GM08714 (cell line): ENCODE measurements around the gene OLFM1.
"Not testable (repeated sequence)": the region's sequence is repeated elsewhere in the genome, so short reads cannot be mapped to it uniquely, and the experiment has no call there.

Source experiments
- H3K4me3 ChIP-seq: fragments of 200-500 bp; sonication (Bioruptor generic); 2 replicates; pipeline ENCODE4 v1.5.1; 2014; ENCODE audit warnings: mild to moderate bottlenecking, low read length, inconsistent platforms
- ZNF274 ChIP-seq: IDR thresholded peaks from 2 replicates; pipeline ENCODE4 v1.6.1; 2012; ENCODE audit warnings: mild to moderate bottlenecking, low read depth, low read length

Gene OLFM1

GRCh38 chr9:135100725-135101410 lies 13.4 kb downstream of the OLFM1 start:
- TF ChIP-seq ZNF274: no peak
- no peak overlapping the region for H3K4me3 ChIP-seq

DNA sequence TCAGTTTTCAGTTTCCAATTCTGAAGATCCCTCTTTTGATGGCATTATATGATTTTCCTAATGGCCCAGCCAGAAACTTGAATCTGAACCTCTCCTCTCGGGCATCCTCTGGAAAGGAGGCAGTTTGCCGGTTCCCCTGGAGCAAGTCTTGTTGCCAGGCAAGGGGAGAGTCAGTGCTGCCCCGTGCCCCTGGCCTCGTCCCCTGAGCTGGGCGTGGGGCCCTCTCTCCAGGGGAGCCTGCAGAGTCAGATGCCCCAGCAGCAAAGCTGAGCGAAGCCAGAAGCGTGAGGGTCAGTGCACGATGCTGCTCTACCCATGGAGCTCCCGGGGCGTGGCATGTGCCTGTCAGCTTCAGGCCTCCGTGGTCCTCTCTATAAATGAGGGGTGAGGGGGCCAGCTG lies 14.0 kb downstream of the OLFM1 start:
- no peak overlapping the region for H3K4me3 ChIP-seq
- TF ChIP-seq ZNF274: no peak

DNA sequence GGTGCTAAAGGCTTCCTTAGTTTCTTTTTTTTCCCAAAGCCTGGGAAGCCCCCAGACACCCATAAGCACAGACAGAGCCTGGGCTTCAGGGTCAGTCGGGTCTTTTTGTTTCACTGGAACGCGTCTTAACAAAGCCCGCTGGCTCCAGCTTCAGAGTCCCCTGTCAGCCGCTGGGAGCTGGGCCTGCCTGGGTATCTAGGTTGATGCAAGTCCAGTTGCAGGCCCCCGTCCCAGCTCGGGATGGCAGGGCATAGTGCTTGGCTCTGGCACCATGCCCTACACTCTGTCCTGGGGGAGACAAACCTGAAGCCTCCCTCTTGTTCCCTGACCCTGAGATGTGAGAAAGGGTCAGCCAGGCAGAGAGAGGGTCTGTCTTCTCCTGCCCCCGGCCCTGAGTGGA lies 14.5 kb downstream of the OLFM1 start:
- no peak overlapping the region for H3K4me3 ChIP-seq
- no peak for TF ChIP-seq ZNF274

DNA sequence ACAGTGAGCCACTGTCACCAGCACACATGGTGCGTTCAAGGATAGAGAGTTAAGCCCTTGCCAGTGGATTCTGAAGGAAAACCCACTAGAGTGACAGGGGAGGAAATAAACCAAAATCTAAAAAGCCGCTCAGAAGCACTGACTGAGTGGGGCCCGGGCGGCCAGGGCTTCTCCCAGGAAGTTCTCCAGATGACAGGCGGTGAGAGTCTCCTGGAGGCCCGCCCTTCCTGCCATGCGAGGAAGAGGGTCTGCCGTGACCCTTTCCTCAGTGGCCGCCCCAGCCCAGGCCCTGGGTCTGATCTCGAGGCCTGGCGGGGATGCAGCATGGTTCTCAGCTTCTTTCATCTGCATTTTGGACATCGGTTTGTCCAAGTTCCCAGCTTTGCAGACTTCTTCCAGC lies 14.9 kb downstream of the OLFM1 start:
- TF ChIP-seq ZNF274: no peak
- no peak overlapping the region for H3K4me3 ChIP-seq

DNA sequence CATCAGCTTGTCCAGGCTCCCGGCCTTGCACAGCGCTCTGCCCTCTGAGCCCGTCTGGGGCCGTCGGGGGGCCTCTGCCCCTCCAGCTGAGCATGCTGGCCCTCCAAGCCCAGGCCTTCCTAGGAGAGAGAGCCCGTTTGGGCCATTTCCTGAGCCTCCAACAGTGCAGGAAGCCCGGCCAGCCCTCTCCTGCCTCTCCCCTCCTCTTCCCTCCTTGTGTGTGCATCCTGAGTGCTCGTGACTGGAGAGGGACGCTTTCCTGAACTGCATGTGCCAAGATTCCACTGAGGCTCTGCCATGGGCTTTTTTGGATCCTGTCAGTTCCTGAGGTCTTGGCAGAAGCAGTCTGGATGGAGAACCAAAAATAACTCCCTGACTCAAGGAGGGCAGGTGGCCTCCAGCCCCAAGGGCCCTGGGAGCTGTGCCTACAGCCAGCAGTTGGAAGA lies 15.6 kb downstream of the OLFM1 start:
- no peak for TF ChIP-seq ZNF274
- no peak overlapping the region for H3K4me3 ChIP-seq

DNA sequence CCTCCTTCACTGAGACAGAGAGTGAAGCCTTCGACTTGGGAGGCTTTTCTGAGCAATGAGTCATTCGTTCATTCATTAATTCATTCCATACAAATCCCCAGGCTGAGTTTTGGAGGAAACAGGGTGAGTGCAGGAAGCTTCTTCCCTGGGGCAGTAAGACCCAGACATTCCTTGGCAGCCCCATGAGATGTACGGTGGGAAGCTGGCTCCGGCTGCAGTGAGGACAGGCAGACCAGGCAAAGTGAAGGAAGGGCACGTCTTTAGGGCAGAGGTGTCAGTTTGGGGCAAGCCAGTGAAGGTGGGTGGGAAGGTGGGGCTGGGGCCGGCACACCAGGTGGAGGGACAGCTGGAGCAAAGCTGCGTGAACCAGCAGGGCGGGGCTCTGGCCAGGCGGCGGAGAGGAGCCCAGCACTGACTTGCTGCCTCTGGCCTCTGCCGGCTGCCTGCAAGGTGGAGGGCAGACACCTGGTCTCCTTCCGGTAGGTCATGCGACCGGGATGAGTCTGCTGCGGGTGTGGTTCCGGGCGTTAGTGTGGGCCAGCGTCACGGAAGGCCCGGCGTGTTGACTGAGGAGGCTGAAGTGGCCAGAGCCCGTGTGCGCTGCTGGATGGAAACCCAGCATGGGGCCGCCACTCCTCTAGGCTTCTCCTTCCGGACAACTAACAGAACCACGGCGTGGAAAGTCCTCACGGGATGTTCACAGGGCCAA lies 16.6 kb downstream of the OLFM1 start:
- TF ChIP-seq ZNF274: no peak
- no peak overlapping the region for H3K4me3 ChIP-seq

DNA sequence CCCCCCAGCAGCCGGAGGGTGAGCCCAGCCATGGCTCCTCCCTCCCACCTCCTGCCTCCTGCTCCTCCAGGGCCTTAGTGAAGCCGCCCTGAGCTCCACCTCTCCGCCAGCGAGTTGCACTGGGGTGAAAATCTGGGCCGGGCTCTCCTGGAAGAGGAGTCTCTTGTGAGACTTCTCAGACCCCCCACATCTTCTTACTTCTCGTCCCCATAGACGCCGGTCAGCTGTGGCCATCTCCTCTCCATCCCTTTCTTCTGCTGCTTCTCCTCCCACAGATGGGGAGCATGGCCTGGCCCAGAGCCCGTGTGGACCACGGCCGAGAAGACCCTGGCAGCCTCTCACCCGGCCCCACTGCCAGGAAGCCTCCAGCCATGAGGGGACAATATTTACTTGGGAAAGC lies 17.3 kb downstream of the OLFM1 start:
- no peak overlapping the region for H3K4me3 ChIP-seq
- TF ChIP-seq ZNF274: no peak

DNA sequence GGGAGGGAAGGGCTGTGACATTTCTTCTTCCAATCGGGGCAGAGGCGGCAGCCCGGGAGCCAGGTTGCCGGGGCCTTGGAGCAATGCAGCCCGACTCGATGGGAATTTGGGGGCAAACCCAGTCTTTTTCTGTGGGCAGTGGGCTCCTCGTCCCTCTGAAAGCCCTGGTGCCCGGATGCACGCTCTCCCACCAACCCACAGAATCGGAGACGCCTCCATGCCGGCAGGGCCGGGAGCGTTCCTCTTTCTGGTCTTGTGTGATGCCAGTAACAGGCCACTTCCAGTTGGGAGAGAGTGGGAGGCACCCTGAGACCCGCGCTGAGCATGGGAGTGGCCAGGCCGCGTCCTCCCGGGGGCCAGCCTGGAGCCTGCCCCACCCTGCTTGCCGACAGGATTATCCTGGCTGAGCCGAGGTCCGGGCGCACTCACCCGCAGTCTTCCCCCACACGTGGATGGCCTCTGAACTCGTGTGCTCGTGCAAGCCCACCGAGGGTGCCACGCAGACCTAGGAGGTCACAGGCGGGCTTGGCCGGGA lies 17.8 kb downstream of the OLFM1 start:
- no peak overlapping the region for H3K4me3 ChIP-seq
- TF ChIP-seq ZNF274: no peak

GRCh38 chr9:135105938-135106491 lies 18.5 kb downstream of the OLFM1 start:
- TF ChIP-seq ZNF274: no peak
- H3K4me3 ChIP-seq: no peak overlapping the region

DNA sequence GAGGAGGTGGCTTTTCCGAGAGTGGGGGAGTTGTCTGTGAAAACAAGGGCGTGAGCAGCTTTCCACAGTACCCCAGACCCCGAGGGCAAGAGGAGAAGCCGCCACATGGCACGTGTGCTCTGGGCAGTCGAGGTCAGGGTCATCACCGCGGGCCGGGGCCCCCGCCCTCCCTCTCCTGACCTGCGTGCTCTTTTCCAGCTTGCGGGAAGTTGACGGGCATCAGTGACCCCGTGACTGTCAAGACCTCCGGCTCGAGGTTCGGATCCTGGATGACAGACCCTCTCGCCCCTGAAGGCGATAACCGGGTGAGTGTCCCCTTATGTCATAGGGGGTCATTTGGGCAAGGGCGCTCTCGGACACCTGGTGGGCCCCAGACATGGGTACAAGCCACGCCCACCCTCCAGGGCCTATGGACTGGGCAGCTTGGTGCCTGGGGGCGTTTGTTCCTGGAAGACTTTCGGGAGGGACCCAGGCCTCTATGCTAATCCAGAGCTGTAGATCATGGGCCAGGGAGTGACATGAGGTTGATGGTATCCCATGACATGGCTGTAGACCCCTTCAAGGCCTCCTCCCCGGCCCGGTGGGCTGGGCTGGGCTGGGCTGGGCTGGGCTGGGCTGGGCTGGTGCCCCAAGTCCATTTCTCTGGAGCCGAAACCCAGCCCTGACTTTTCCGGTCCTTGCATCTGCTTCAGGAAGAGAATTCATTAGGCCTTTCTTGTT lies 19.2 kb downstream of the OLFM1 start:
- no peak overlapping the region for H3K4me3 ChIP-seq
- no peak for TF ChIP-seq ZNF274

DNA sequence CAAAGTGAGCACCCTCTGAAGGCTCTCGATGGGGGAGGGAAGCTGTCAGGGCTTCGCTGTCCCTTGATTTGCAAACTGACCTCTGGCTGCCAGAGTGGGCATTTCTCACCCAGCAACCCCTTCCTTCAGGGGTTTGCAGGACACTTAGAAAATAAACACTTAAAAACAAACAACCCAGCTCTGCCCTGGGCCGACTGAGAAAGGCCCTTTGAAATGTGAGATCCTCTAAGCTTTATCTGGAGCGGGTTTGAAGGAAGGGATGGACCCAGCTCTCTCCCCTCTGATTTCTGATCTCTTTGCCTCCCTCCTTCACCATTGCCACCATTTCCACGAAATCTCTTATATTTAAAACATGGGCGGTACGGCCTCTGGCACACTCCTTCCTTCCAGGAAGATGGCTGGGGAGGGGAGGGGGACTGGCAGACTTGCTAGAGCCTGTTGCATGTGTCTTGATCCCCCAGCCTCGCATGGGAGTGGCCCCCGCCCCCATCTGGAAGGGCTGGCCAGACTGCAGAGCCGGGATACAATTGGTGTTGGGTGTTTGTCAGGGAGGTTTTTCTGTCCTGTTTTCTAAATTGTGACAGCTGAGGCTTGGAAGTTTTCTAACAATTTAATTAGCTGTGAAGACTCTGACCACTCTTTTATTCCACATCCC lies 20.2 kb downstream of the OLFM1 start:
- TF ChIP-seq ZNF274: no peak
- no peak overlapping the region for H3K4me3 ChIP-seq

- TF ChIP-seq ZNF274: no peak
- H3K4me3 ChIP-seq: no peak overlapping the region
These were observed 21.5 kb downstream of the OLFM1 start for GRCh38 chr9:135108831-135109510.

GRCh38 chr9:135109650-135110049 lies 22.2 kb downstream of the OLFM1 start:
- TF ChIP-seq ZNF274: no peak

DNA sequence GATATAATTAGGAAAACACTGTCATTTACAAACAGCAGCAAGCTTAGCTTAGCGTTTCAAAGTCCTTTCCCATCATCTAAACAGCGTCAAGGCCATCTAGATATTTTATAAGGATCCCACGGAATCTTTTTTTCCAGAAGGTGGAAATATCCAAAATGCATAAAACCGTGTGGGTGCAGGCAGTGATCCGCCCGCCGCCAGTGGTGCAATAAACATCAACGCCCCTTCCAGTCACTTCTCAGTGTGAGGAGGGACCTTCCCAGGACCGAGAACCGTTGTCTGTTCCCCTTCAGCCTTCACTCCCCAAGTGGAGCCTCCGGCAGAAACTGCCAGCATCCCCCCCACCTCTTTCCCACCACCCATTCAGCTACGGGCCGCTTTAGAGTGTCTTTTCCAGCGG lies 22.9 kb downstream of the OLFM1 start:
- no peak for TF ChIP-seq ZNF274
- H3K4me3 ChIP-seq: no peak overlapping the region

More at GRCh38 chr9:135109650-135110049, 22.2 kb downstream of the OLFM1 start:
- no peak overlapping the region for H3K4me3 ChIP-seq

DNA sequence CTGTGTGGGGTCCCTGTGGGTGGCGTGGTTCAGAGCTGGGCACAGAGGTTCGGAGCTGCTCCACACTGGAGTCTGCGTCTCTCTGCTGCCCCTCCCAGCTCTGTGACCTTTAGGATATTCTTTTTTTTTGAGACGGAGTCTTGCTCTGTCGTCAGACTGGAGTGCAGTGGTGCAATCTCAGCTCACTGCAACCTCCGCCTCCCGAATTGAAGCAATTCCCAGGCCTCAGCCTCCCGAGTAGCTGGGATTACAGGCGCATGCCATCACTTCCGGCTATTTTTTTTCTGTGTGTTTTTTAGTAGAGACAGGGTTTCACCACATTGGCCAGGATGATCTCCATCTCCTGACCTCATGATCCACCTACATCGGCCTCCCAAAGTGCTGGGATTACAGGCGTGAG lies 24.1 kb downstream of the OLFM1 start:
- H3K4me3 ChIP-seq: not testable (repeated sequence)
